ENCODE results near the gene CSGALNACT2. TPM values are rescaled to one million over a fixed set of nuclear protein-coding genes. Genes with fewer than 3 reads are reported as not detected.

Gene CSGALNACT2, protein sequence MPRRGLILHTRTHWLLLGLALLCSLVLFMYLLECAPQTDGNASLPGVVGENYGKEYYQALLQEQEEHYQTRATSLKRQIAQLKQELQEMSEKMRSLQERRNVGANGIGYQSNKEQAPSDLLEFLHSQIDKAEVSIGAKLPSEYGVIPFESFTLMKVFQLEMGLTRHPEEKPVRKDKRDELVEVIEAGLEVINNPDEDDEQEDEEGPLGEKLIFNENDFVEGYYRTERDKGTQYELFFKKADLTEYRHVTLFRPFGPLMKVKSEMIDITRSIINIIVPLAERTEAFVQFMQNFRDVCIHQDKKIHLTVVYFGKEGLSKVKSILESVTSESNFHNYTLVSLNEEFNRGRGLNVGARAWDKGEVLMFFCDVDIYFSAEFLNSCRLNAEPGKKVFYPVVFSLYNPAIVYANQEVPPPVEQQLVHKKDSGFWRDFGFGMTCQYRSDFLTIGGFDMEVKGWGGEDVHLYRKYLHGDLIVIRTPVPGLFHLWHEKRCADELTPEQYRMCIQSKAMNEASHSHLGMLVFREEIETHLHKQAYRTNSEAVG
- 7.2 and 7.8 TPM in 2 replicates for total RNA-seq (2014; rRNA removed; shearing (Covaris generic))

DNA sequence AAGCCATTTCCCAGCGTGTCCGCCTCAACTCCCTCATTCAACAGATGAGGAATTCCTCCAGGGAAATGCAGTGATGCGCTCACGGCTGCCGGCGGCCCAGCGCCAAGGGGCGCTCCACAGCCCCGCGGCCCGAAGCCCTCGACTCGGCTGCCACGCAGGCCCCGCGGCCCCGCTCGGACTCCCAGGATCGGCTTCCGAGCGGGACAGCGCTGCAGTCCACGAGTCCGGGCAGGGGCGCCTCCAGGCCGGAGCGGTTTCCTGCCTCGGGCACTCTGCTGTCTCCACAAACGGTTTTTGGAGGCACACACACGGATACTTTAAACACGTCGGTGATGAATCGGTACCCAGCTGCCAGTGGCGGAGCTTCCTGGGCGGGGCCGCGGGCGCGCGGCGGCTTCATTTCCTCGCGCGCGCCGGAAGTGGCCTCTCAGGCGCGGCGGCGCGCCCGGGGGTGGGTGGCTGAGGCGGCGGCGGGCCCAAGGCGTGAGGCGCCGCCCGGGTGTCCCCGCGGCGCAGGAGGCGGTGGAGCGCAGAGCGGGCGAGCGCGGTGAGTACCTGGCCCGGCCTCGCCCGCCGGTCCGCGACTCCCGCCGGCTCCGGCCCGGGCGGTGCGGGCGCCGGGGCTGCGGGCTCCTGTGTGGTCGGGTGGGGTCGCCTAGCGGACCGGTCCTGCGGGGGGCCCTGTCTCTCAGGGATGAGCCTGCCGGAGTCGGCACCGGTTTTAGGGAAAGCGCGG, at the start of gene CSGALNACT2:
CSGALNACT2 (plus strand) TSS at position 425 of the 736 bp plus-strand sequence. CDS start 16,705 bp downstream, outside the sequence.

Other genes starting within 250 kb of the CSGALNACT2 start
- gene RET, start 61.4 kb upstream of the CSGALNACT2 start, total RNA-seq (2014; rRNA removed; shearing (Covaris generic)) = not detected in 2 replicates
- 0.05 TPM in 1 of 2 replicates, not detected in the other for gene RASGEF1A, start 128.6 kb downstream of the CSGALNACT2 start, total RNA-seq (2014; rRNA removed; shearing (Covaris generic))
- gene FXYD4, start 233.2 kb downstream of the CSGALNACT2 start, total RNA-seq (2014; rRNA removed; shearing (Covaris generic)) = not detected in 2 replicates